Activated CD8-positive, alpha-beta T cell treated with anti-CD3 and anti-CD28 coated beads for 36 hours (primary cell): ENCODE measurements around the gene ZBTB16. TPM values are rescaled to one million over a fixed set of nuclear protein-coding genes. Genes with fewer than 3 reads are reported as not detected.

Experiments
- ATAC-seq: fragments of 200-7000 bp; cut with Tn5 transposase; one replicate; pipeline ENCODE4 v1.10.0; 2021; ENCODE audit warnings: mild to moderate bottlenecking, moderate library complexity
- CTCF ChIA-PET: fragments of 350-600 bp; sonication (Branson Sonifier 250); formaldehyde crosslinking; loops from one replicate; lab custom pipeline; 2021; ENCODE audit warnings: antibody characterized with exemption; lab: Charles Lee
- POLR2A ChIA-PET: fragments of 350-600 bp; sonication (Branson Sonifier 250); formaldehyde crosslinking; loops from one replicate; lab custom pipeline; 2021; ENCODE audit warnings: antibody characterized with exemption; lab: Charles Lee
- DNase-seq: peaks from one replicate; pipeline ENCODE4 v3.0.0-alpha.2; 2020
- H3K27ac Mint-ChIP-seq: one replicate; pipeline ENCODE4 v1.8.0; 2021; ENCODE audit warnings: mild to moderate bottlenecking, mixed read lengths
- H3K27me3 Mint-ChIP-seq: one replicate; pipeline ENCODE4 v1.8.0; 2021; ENCODE audit warnings: mixed read lengths
- H3K36me3 Mint-ChIP-seq: one replicate; pipeline ENCODE4 v1.8.0; 2021; ENCODE audit warnings: low read depth, mixed read lengths
- H3K4me1 Mint-ChIP-seq: one replicate; pipeline ENCODE4 v1.8.0; 2021; ENCODE audit warnings: low read depth, mixed read lengths
- H3K4me3 Mint-ChIP-seq: one replicate; pipeline ENCODE4 v1.8.0; 2021; ENCODE audit warnings: mild to moderate bottlenecking, moderate library complexity, mixed read lengths
- H3K9me3 Mint-ChIP-seq: one replicate; pipeline ENCODE4 v1.8.0; 2021; ENCODE audit warnings: mixed read lengths
- CTCF ChIP-seq: fragments of 200-600 bp; IDR thresholded peaks from one replicate; pipeline ENCODE4 v1.8.0; 2022; ENCODE audit warnings: antibody characterized with exemption, mild to moderate bottlenecking
- intact Hi-C: fragments of 100-400 bp; cut with micrococcal nuclease; formaldehyde crosslinking; loops from one replicate; pipeline ENCODE4 v1.10.0; 2022
- total RNA-seq, 2 experiments: library from RNA; stranded (reverse); gene quantifications; one replicate each; pipeline ENCODE4 v1.2.3, GENCODE V29; 2021

ZBTB16 gene
- total RNA-seq, 2 experiments from 2014 or later: 9.5 to 10.1 TPM

- peak; percentile 56 for TF ChIP-seq CTCF
- no peak for ATAC-seq
- ChIA-PET POLR2A (interaction anchor here (1.5 kb wide), 1 partner anchor 20 kb away, joined by 6 read pairs; no protein-coding TSS in a partner anchor), CTCF (interaction anchor here (0.9 to 2.6 kb wide), 8 partner anchors 10 to 287 kb away, joined by 3 to 20 read pairs (median 4); no protein-coding TSS in a partner anchor)
- DNase-seq: peak; percentile 37
- no peaks in the 10 kb centered on the region for H3K4me1 Mint-ChIP-seq
- no peak overlapping the region for H3K4me3 Mint-ChIP-seq
- H3K36me3 Mint-ChIP-seq: no peaks in the 10 kb centered on the region
- H3K27me3 Mint-ChIP-seq: peaks cover 28% of the 10 kb centered on the region
- intact Hi-C loops: no loop called here
- no peak overlapping the region for H3K27ac Mint-ChIP-seq
- no peaks in the 10 kb centered on the region for H3K9me3 Mint-ChIP-seq
Measured at GRCh38 chr11:114280696-114281095, 221.2 kb downstream of the ZBTB16 start.

- H3K4me3 Mint-ChIP-seq: no peak overlapping the region
- ATAC-seq (no peak), DNase-seq (no peak)
- TF ChIP-seq CTCF: no peak
- no peaks in the 10 kb centered on the region for H3K36me3 Mint-ChIP-seq
- H3K4me1 Mint-ChIP-seq: no peaks in the 10 kb centered on the region
- no peaks in the 10 kb centered on the region for H3K9me3 Mint-ChIP-seq
- H3K27ac Mint-ChIP-seq: no peak overlapping the region
- CTCF ChIA-PET: interaction anchor here (0.9 to 2.6 kb wide), 8 partner anchors 9 to 288 kb away, joined by 3 to 20 read pairs (median 4); no protein-coding TSS in a partner anchor
- POLR2A ChIA-PET: interaction anchor here (1.5 kb wide), 1 partner anchor 20 kb away, joined by 6 read pairs; no protein-coding TSS in a partner anchor
- intact Hi-C loops: no loop called here
- H3K27me3 Mint-ChIP-seq: peaks cover 24% of the 10 kb centered on the region
Measured at GRCh38 chr11:114281388-114281956, 222.0 kb downstream of the ZBTB16 start.

- no peaks in the 10 kb centered on the region for H3K4me1 Mint-ChIP-seq
- no peak overlapping the region for H3K27ac Mint-ChIP-seq
- H3K36me3 Mint-ChIP-seq: no peaks in the 10 kb centered on the region
- H3K9me3 Mint-ChIP-seq: no peaks in the 10 kb centered on the region
- DNase-seq: no peak
- intact Hi-C loops: no loop called here
- no peak for ATAC-seq
- ChIA-PET CTCF (interaction anchor here (2.6 kb wide), 1 partner anchor 20 kb away, joined by 20 read pairs; no protein-coding TSS in a partner anchor), POLR2A (no interaction called here)
- no peak overlapping the region for H3K4me3 Mint-ChIP-seq
- no peak for TF ChIP-seq CTCF
- H3K27me3 Mint-ChIP-seq: peaks cover 18% of the 10 kb centered on the region
Measured at GRCh38 chr11:114282488-114282887, 223.0 kb downstream of the ZBTB16 start.

- ChIA-PET CTCF (interaction anchor here (0.6 kb wide), 1 partner anchor 275 kb away, joined by 3 read pairs; no protein-coding TSS in a partner anchor), POLR2A (no interaction called here)
- Mint-ChIP-seq H3K4me1 (no peaks in the 10 kb centered on the region), H3K27ac (no peak overlapping the region), H3K9me3 (no peaks in the 10 kb centered on the region), H3K36me3 (no peaks in the 10 kb centered on the region), H3K27me3 (peaks cover 19% of the 10 kb centered on the region), H3K4me3 (no peak overlapping the region)
- ATAC-seq (no peak), DNase-seq (no peak)
- no peak for TF ChIP-seq CTCF
- intact Hi-C loops: no loop called here
Measured at GRCh38 chr11:114283422-114283821, 223.9 kb downstream of the ZBTB16 start.

- ChIA-PET CTCF (no interaction called here), POLR2A (no interaction called here)
- Mint-ChIP-seq H3K27me3 (peaks cover 15% of the 10 kb centered on the region), H3K9me3 (no peaks in the 10 kb centered on the region), H3K27ac (no peak overlapping the region), H3K36me3 (no peaks in the 10 kb centered on the region), H3K4me1 (no peaks in the 10 kb centered on the region), H3K4me3 (no peak overlapping the region)
- DNase-seq (no peak), ATAC-seq (no peak)
- no peak for TF ChIP-seq CTCF
- intact Hi-C loops: no loop called here
Measured at GRCh38 chr11:114284021-114284420, 224.5 kb downstream of the ZBTB16 start.
